Stimulated activated CD8-positive, alpha-beta memory T cell treated with anti-CD3 and anti-CD28 coated beads, Interleukin-12 subunit alpha, Interleukin-12 subunit beta, amount 100 ng/mL, for 24 hours (primary cell): Measurements from ENCODE around the gene LY86.
"Not testable (repeated sequence)": the region's sequence is repeated elsewhere in the genome, so short reads cannot be mapped to it uniquely, and the experiment has no call there.

ENCODE experiments used
- DNase-seq: peaks from one replicate; pipeline ENCODE4 v3.0.0-alpha.2; 2020; ENCODE audit errors: extremely low read depth

LY86 gene

GRCh38 chr6:6596529-6597328 lies 8.2 kb downstream of the LY86 start:
- DNase-seq = no peak

GRCh38 chr6:6597682-6598081 lies 9.2 kb downstream of the LY86 start:
- DNase-seq = no peak

GRCh38 chr6:6599468-6599873 lies 11.0 kb downstream of the LY86 start:
- DNase-seq = no peak

- DNase-seq = no peak
Observed at GRCh38 chr6:6600875-6601274, 12.4 kb downstream of the LY86 start.

- DNase-seq = no peak
Observed at GRCh38 chr6:6602262-6602661, 13.7 kb downstream of the LY86 start.

GRCh38 chr6:6603317-6603716 lies 14.8 kb downstream of the LY86 start:
- DNase-seq = no peak

- DNase-seq = no peak
Observed at GRCh38 chr6:6604015-6604414, 15.5 kb downstream of the LY86 start.

- DNase-seq = no peak
Observed at GRCh38 chr6:6604566-6604965, 16.0 kb downstream of the LY86 start.

GRCh38 chr6:6605873-6606272 lies 17.4 kb downstream of the LY86 start:
- DNase-seq = no peak

- DNase-seq = not testable (repeated sequence)
Observed at GRCh38 chr6:6606391-6607030, 18.0 kb downstream of the LY86 start.

GRCh38 chr6:6609450-6609849 lies 20.9 kb downstream of the LY86 start:
- no peak for DNase-seq

- no peak for DNase-seq
Observed at GRCh38 chr6:6610031-6610591, 21.6 kb downstream of the LY86 start.

GRCh38 chr6:6611486-6611885 lies 23.0 kb downstream of the LY86 start:
- DNase-seq = no peak

- no peak for DNase-seq
Observed at GRCh38 chr6:6612308-6612707, 23.8 kb downstream of the LY86 start.

GRCh38 chr6:6613103-6613718 lies 24.7 kb downstream of the LY86 start:
- DNase-seq = not testable (repeated sequence)

GRCh38 chr6:6614096-6614982 lies 25.8 kb downstream of the LY86 start:
- no peak for DNase-seq

- no peak for DNase-seq
Observed at GRCh38 chr6:6614983-6615349, 26.4 kb downstream of the LY86 start.

GRCh38 chr6:6616656-6617055 lies 28.1 kb downstream of the LY86 start:
- DNase-seq = no peak

- no peak for DNase-seq
Observed at GRCh38 chr6:6619021-6619794, 30.7 kb downstream of the LY86 start.

- DNase-seq = no peak
Observed at GRCh38 chr6:6620766-6621425, 32.4 kb downstream of the LY86 start.
